ENCODE data around the gene KIAA0586. TPM values are rescaled to one million over a fixed set of nuclear protein-coding genes. Genes with fewer than 3 reads are reported as not detected.

Gene KIAA0586
- total and polyA plus RNA-seq, 2 of the 13 experiments (the other 11 are each of a cell fraction or from before 2014, with no cell fraction given) = 12.6 to 25.2 TPM

DNA sequence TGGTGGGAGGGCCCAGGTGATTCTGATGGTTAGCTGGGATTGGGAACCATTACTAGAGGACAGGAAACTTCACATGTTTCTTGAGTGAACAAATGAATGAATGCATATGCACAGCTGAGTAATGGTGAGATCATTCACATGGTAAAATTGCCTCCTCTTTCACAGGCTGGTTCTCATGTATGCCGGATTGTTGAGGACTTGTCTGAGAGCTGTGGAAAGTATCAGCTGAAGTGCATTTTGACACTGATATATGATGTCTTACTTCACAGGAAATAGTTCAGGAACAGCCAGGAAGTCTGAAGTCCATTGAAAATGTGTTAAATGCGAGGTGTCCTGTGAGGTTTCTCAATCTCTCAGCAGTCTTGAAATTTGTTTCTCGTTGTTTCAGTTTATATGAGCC, 132.7 kb downstream of the KIAA0586 start:
- Histone ChIP-seq H3K27me3 (ENCODE audit: control insufficient read depth in 1 of 2, insufficient read depth in 2 of 2, low read length in 2 of 2) (no peaks in the 10 kb centered on the region), H3K79me2 (ENCODE audit: insufficient read depth, low read length) (no peaks in the 10 kb centered on the region), H2AFZ (ENCODE audit: low read length) (no peak overlapping the region), H3K9me3 (ENCODE audit: low read length) (no peaks in the 10 kb centered on the region), H3K4me2 (ENCODE audit: low read depth, low read length) (no peak overlapping the region), H3K9ac (ENCODE audit: insufficient read depth, low read depth, low read length) (no peak overlapping the region), H4K20me1 (ENCODE audit: insufficient read depth, low read length) (no peaks in the 10 kb centered on the region), H3K4me1 (ENCODE audit: insufficient read depth, low read length) (peaks cover 5% of the 10 kb centered on the region; the same call in 1 of the 2 replicates), H3K27ac (ENCODE audit: extremely low read length, insufficient read depth, low read length) (no peak overlapping the region), H3K4me3 (replicated peaks in 1 of 3; ENCODE audit: insufficient read depth in 1 of 3, low read depth in 2 of 3, low read length in 3 of 3) (no peak overlapping the region), H3K36me3 (replicated peaks in 1 of 2; ENCODE audit: control insufficient read depth in 1 of 2, insufficient read depth in 2 of 2, low read length in 2 of 2) (no peaks in the 10 kb centered on the region)
- ChIA-PET POLR2A (no interaction called here), CTCF (ENCODE audit: low intra/inter-chr PET ratio, low total read pairs) (no interaction called here)
- TF ChIP-seq, protein P1, sequence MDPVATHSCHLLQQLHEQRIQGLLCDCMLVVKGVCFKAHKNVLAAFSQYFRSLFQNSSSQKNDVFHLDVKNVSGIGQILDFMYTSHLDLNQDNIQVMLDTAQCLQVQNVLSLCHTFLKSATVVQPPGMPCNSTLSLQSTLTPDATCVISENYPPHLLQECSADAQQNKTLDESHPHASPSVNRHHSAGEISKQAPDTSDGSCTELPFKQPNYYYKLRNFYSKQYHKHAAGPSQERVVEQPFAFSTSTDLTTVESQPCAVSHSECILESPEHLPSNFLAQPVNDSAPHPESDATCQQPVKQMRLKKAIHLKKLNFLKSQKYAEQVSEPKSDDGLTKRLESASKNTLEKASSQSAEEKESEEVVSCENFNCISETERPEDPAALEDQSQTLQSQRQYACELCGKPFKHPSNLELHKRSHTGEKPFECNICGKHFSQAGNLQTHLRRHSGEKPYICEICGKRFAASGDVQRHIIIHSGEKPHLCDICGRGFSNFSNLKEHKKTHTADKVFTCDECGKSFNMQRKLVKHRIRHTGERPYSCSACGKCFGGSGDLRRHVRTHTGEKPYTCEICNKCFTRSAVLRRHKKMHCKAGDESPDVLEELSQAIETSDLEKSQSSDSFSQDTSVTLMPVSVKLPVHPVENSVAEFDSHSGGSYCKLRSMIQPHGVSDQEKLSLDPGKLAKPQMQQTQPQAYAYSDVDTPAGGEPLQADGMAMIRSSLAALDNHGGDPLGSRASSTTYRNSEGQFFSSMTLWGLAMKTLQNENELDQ (CRISPR knock-in tag; IDR thresholded peaks at IDR 0.05; ENCODE audit: borderline replicate concordance) = no peak
- 15% methylated on average over 3 of the region's 3 CpGs for WGBS (ENCODE audit: low lambda C conversion rate)
- no peak for FAIRE-seq
- DNase-seq (ENCODE audit: low spot score) = no peak
- peak; percentile 28; the same call in 1 of the 3 replicates for ATAC-seq
- BruUV-seq (replicated peaks) = no TSS peak
- intact Hi-C loops (cut with micrococcal nuclease; ENCODE audit: unreplicated experiment) = no loop called here
- in situ Hi-C loops (cut with HindIII; ENCODE audit: extremely low pct_ligation_motif_present, low pct_unique_long_range_greater_than_20kb) = no loop called here

DNA sequence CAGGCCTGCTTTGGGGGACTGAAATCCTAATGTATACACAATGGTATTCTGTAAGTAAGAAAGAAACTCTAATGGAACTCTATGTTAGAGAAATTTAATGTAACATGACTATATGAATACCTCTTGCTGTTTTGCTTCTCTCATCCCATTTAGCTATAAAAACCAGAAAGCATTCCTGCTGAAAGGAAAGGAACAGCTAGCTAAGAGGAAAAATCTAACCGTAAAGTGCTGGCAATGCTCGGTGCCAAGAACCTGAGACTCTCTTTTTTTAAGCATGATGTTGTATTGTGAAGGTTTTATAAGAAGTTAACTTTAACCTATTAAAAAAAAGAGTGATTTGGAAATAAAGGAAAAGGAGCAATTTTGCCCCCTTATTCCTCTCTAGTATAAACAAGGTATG, 134.6 kb downstream of the KIAA0586 start:
- Histone ChIP-seq H3K4me2 (ENCODE audit: low read depth, low read length) (no peak overlapping the region), H3K27me3 (ENCODE audit: control insufficient read depth in 1 of 2, insufficient read depth in 2 of 2, low read length in 2 of 2) (no peaks in the 10 kb centered on the region), H3K36me3 (replicated peaks in 1 of 2; ENCODE audit: control insufficient read depth in 1 of 2, insufficient read depth in 2 of 2, low read length in 2 of 2) (no peaks in the 10 kb centered on the region), H3K9me3 (ENCODE audit: low read length) (no peaks in the 10 kb centered on the region), H3K4me1 (ENCODE audit: insufficient read depth, low read length) (peaks cover 5% of the 10 kb centered on the region; the same call in 1 of the 2 replicates), H3K9ac (ENCODE audit: insufficient read depth, low read depth, low read length) (no peak overlapping the region), H3K4me3 (replicated peaks in 1 of 3; ENCODE audit: insufficient read depth in 1 of 3, low read depth in 2 of 3, low read length in 3 of 3) (no peak overlapping the region), H3K27ac (ENCODE audit: extremely low read length, insufficient read depth, low read length) (no peak overlapping the region), H4K20me1 (ENCODE audit: insufficient read depth, low read length) (no peaks in the 10 kb centered on the region), H2AFZ (ENCODE audit: low read length) (no peak overlapping the region), H3K79me2 (ENCODE audit: insufficient read depth, low read length) (no peaks in the 10 kb centered on the region)
- WGBS (ENCODE audit: low lambda C conversion rate) = 80% methylated on average over 2 of the region's 2 CpGs
- ChIA-PET CTCF (ENCODE audit: low intra/inter-chr PET ratio, low total read pairs) (no interaction called here), POLR2A (no interaction called here)
- in situ Hi-C loops (cut with HindIII; ENCODE audit: extremely low pct_ligation_motif_present, low pct_unique_long_range_greater_than_20kb) = no loop called here
- DNase-seq (ENCODE audit: low spot score) (no peak), ATAC-seq (no peak), FAIRE-seq (no peak)
- intact Hi-C loops (cut with micrococcal nuclease; ENCODE audit: unreplicated experiment) = no loop called here
- no TSS peak for BruUV-seq (replicated peaks)
- TF ChIP-seq KDM4B (CRISPR knock-in tag; IDR thresholded peaks at IDR 0.05) (no peak), SMYD3 (CRISPR knock-in tag; IDR thresholded peaks at IDR 0.05) (no peak)
- TF ChIP-seq, protein P2, sequence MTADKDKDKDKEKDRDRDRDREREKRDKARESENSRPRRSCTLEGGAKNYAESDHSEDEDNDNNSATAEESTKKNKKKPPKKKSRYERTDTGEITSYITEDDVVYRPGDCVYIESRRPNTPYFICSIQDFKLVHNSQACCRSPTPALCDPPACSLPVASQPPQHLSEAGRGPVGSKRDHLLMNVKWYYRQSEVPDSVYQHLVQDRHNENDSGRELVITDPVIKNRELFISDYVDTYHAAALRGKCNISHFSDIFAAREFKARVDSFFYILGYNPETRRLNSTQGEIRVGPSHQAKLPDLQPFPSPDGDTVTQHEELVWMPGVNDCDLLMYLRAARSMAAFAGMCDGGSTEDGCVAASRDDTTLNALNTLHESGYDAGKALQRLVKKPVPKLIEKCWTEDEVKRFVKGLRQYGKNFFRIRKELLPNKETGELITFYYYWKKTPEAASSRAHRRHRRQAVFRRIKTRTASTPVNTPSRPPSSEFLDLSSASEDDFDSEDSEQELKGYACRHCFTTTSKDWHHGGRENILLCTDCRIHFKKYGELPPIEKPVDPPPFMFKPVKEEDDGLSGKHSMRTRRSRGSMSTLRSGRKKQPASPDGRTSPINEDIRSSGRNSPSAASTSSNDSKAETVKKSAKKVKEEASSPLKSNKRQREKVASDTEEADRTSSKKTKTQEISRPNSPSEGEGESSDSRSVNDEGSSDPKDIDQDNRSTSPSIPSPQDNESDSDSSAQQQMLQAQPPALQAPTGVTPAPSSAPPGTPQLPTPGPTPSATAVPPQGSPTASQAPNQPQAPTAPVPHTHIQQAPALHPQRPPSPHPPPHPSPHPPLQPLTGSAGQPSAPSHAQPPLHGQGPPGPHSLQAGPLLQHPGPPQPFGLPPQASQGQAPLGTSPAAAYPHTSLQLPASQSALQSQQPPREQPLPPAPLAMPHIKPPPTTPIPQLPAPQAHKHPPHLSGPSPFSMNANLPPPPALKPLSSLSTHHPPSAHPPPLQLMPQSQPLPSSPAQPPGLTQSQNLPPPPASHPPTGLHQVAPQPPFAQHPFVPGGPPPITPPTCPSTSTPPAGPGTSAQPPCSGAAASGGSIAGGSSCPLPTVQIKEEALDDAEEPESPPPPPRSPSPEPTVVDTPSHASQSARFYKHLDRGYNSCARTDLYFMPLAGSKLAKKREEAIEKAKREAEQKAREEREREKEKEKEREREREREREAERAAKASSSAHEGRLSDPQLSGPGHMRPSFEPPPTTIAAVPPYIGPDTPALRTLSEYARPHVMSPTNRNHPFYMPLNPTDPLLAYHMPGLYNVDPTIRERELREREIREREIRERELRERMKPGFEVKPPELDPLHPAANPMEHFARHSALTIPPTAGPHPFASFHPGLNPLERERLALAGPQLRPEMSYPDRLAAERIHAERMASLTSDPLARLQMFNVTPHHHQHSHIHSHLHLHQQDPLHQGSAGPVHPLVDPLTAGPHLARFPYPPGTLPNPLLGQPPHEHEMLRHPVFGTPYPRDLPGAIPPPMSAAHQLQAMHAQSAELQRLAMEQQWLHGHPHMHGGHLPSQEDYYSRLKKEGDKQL (CRISPR knock-in tag; IDR thresholded peaks at IDR 0.05; ENCODE audit: low read depth) = no peak
- TF ChIP-seq, protein P3, sequence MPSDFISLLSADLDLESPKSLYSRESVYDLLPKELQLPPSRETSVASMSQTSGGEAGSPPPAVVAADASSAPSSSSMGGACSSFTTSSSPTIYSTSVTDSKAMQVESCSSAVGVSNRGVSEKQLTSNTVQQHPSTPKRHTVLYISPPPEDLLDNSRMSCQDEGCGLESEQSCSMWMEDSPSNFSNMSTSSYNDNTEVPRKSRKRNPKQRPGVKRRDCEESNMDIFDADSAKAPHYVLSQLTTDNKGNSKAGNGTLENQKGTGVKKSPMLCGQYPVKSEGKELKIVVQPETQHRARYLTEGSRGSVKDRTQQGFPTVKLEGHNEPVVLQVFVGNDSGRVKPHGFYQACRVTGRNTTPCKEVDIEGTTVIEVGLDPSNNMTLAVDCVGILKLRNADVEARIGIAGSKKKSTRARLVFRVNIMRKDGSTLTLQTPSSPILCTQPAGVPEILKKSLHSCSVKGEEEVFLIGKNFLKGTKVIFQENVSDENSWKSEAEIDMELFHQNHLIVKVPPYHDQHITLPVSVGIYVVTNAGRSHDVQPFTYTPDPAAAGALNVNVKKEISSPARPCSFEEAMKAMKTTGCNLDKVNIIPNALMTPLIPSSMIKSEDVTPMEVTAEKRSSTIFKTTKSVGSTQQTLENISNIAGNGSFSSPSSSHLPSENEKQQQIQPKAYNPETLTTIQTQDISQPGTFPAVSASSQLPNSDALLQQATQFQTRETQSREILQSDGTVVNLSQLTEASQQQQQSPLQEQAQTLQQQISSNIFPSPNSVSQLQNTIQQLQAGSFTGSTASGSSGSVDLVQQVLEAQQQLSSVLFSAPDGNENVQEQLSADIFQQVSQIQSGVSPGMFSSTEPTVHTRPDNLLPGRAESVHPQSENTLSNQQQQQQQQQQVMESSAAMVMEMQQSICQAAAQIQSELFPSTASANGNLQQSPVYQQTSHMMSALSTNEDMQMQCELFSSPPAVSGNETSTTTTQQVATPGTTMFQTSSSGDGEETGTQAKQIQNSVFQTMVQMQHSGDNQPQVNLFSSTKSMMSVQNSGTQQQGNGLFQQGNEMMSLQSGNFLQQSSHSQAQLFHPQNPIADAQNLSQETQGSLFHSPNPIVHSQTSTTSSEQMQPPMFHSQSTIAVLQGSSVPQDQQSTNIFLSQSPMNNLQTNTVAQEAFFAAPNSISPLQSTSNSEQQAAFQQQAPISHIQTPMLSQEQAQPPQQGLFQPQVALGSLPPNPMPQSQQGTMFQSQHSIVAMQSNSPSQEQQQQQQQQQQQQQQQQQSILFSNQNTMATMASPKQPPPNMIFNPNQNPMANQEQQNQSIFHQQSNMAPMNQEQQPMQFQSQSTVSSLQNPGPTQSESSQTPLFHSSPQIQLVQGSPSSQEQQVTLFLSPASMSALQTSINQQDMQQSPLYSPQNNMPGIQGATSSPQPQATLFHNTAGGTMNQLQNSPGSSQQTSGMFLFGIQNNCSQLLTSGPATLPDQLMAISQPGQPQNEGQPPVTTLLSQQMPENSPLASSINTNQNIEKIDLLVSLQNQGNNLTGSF (CRISPR knock-in tag; IDR thresholded peaks at IDR 0.05) = no peak

Data from HepG2 (cell line).